ENCODE measurements around the gene CHPF.
A peak's percentile ranks its signal among the peaks of the same experiment; 100 is the strongest.

Gene CHPF

DNA sequence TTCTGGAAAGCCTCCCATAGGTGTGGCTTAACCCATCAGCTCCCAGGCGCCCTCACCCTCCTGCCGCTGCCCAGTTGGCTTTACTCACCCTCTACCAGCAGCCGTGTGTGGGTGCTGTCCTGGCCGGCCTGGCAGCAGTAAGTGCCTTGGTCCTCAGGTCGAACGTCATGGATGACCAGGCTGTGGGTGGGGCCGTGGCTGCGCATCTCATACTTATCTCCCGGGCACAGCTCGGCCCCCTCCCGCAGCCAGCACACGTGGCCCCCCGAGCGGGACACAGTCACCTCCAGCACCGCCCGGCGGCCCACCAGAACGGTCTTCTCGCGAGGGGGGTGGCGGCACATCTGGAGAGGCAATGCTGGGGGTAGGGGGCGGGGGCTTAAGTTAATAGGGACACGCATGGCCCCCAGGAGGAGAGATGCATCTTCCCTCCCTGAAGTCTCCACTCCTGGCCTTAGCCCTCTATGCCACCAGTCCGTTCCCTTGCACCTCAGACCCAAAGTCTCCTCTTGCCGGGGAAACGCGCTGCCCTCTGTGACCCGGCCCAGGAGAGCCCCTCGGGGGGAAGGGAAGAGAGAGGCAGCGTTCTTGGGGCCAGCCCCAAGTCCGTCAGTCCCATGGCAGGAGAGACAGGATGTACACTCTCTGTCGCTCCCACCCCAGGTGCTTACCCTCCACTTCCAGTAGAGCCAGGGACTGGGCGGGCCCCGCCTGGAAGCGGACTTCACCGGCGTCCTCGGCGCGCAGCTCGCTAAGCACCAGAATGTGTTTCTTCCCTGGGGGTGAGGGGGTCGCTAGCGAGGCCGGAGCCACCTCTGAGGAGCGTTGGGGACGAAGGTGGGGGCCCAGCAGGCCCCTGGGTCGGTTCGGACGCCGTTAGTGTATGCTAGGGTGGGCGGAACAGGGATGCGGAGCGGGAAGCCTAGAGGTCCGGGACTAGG lies 8.1 kb upstream of the CHPF start:
- no peak for DNase-seq (ENCODE audit: low spot score)

DNA sequence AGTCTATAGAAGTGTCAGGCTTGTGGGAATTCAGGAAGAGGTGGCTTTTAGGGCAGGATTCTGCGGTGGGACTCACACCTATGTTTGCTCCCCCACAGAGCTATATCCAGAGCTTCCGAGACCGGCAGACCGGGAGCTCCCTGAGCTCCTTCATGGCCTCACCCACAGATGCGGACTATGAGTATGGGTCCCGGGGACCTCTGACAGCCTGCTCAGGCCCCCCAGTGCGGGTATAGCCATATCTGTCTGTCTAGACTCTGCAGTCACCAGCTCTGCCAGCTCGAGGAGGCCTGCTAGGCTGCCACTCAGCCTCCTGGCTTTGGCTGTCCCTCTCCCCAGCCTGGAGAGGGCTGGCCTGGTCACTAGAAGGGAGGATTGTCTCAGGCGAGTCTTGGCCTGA lies 6.0 kb upstream of the CHPF start:
- no peak for DNase-seq (ENCODE audit: low spot score)

- DNase-seq (ENCODE audit: low spot score): no peak
Measured at GRCh38 chr2:219548990-219549389, 5.4 kb upstream of the CHPF start.

GRCh38 chr2:219547621-219548020 lies 4.0 kb upstream of the CHPF start:
- no peak for DNase-seq (ENCODE audit: low spot score)

GRCh38 chr2:219545943-219546352 lies 2.3 kb upstream of the CHPF start:
- no peak for DNase-seq (ENCODE audit: low spot score)

DNA sequence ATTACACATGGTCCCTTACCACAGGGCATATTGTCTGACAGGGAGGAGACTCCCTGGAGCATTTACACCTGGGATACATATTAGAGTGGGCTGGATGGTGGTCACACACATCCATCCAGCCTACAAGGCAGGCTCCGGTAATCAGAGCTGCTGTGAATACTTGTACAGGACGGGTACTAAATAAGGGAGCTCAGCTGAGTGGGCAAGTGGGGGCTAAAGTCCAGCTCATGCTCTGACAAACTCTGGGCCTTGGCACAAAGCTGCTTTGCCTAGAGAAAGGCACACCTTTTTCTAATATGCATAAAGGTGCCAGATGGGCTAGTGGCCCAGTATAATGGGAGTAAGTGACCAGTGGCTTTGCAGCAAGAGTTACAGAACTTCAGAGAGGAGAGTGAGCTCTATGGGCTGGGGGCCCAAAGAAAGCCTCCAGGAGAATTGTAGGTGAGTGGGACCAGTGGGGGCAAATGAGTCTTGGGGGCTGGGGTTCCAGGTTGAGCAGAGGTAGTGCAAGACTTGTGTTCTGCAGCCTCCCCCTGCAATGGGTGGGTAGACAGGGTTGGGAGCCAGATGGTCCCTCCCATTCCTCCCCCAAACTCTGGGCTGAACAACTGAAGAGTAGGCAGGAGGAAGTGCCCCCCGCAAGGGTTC lies 1.8 kb upstream of the CHPF start:
- DNase-seq (ENCODE audit: low spot score): no peak

GRCh38 chr2:219544567-219544966 lies 958 bp upstream of the CHPF start:
- no peak for DNase-seq (ENCODE audit: low spot score)

DNA sequence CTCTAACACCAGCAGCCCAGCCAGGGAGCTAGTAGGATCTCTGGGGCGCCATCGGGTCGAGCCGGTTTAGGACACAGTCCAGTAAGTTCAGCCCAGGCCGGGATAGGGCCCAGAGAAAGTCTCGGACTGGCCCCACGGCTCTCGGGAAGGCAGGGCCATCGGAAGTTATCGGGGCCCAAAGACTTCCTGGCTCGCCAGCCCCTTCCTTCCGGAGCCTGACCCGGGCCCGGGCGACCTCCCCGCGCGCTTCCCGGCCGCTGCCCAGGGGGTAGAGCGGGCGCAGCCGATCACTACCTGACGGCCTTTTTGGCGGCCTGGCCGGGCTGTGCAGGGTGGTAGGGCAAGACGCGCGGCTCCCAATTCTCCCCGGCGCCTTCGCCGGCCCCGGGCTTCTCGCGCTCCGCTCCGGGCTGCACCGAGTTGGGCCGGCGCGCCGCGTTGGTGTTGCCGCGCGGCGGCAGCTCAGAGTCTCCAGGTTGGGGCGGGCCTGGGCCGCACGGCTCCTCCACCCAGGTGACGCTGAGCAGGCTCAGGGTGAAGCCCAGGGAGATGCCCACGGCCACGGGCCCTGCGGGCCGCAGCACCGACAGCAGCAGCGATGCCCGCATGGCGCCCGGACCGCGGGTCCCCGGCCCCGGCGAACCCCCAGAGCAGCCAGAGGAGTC lies 546 bp downstream of the CHPF start:
- DNase-seq (ENCODE audit: low spot score): peak; percentile 14

- peak; percentile 93 for DNase-seq (ENCODE audit: low spot score)
Measured at GRCh38 chr2:219541611-219542180, 1.9 kb downstream of the CHPF start.

DNA sequence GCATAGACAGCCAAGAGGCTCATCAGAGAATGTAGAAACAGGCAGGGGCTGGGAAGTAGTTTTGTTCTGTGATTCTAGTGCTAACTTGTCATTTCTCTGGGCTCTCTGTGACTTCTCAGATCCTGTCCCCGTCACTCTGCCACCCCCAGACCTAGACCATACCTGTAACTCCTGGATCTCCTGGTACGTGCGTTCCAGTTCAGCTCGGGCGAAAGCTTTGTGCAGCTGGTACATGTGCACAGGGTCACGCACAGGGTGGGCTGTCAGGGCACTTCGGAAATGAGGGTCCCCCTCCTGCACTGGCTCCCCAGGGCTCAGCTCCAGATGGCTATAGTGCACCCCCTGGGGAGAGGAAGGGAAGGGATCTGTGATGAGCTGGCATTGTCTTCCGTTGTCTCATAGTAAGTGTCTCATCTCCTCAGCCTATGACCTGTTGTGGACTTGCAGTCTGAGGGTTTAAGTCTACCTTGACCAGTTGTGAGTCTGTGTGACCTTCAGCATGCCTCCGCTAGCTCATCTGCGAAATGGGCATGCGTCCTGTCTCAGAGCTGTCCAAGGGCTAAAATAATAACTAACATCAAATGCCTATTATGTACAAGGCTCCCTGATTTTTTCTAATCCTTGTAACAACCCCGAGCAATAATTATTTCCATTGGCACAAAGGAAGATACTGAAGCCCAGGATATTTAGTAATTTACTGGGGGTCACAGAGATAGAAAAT lies 2.7 kb downstream of the CHPF start:
- DNase-seq (ENCODE audit: low spot score): no peak

DNA sequence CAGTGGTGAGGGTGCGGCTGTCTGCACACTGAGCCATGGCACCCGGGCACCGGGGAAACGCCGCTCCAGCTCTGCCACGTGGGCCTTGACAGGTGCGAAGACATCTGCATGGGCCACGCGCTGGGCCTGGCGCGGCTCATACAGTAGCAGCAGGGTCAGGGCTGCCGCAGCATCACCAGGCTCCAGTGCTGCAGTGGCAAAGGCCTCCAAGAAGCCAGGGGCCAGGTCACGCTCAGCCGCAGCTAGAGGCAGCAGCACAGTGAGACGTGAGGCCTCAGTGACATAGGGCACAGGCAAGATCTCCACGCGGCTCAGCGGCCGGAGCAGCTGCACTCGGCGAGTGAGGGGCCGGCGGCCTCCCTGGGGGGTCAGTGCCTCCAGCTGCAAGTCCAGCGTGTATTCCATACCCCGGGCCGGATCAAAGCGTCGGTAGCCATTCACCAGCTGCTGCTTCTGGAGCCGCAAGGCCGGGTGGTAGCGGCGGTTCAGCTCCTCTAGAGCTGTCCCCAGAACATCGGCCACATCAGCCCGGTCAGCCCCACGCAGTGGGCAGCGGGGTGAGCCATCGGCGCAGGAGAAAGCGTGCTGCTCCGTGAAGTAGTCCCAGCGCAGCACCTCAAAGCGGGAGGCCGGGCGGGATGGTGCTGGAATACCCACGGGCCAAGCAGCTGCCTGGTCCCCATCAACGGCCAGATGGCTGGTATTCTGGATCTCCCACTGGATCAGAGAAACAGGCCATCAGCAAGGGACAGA lies 3.5 kb downstream of the CHPF start:
- DNase-seq (ENCODE audit: low spot score): no peak

- no peak for DNase-seq (ENCODE audit: low spot score)
Measured at GRCh38 chr2:219538956-219539788, 4.4 kb downstream of the CHPF start.

GRCh38 chr2:219538504-219538951 lies 5.1 kb downstream of the CHPF start:
- DNase-seq (ENCODE audit: low spot score): no peak

DNA sequence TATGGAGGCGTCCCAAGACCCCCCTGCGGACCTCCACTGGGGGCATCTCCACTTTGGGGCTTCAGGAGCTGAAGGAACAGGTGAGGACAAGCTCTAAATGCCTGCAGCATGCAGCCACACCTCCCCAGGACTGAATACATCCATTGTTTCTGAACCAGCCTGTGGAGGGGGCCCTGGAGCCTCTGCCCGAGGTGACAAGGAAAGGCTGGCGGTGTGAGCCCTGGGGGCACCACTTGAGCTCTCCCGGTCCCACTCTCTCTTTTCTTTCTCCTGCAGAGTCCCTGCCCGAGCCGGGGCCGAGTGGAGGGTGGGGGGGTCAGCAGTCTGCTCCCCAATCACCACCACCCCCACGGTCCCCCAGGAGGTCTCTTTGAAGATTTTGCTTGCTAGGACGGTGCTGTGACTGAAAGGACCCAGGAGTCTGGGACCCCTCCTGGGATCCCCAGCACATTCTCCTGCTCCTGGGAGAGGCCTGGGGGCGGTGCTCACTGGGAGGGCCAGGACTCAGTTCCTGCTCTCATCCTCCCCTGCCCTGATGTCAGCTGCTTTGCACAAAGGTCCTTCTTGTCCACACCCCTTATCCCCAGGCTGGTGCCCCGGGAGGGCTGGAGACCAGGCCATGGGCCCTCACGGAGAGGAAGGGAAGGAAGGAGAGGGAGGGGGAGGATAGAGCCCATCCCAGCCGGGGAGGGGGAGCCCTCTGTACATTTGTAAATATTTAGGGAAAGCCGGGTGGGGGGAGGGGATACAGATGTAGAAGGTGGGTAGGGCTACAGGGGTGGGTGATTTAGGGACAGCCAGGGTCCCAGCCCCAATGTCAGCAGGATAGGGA lies 5.7 kb downstream of the CHPF start:
- DNase-seq (ENCODE audit: low spot score): no peak

DNA sequence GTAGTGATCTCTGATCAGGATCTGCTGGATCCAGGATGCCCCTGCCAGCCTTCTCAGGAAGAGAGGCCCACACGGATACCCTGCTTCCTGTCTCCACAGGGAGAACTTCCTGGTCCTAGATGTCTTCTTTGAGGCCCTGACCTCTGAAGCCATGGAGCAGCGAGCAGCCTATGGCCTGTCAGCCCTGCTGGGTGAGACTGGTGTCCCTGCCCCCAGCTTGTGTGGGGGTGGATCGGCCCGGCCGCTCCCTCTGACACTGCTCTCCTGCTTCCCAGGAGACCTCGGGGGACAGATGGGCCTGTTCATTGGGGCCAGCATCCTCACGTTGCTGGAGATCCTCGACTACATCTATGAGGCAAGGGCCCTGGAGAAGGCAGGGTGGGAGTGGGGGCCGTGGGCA lies 6.6 kb downstream of the CHPF start:
- DNase-seq (ENCODE audit: low spot score): no peak

DNA sequence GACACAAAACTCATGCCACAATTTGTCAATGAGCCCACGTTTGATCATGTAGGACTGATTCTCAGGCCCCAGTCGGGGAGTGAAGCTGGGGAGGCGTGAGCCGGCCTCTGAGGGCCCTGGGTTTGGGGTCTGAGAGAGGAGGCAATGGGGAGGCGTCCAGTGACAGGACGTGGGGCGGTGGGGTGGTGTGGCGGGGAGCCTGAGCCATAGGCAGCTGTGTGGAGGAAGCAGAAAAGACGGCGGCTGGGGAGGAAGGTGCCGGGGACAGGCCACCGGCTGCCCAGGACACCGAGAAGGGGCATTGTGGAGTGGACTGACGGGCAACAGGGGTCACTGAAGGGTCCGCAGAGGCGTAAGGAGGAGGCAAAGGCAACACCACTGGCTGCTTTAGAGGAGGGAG lies 7.2 kb downstream of the CHPF start:
- no peak for DNase-seq (ENCODE audit: low spot score)

GRCh38 chr2:219533930-219534661 lies 9.5 kb downstream of the CHPF start:
- no peak for DNase-seq (ENCODE audit: low spot score)

- no peak for DNase-seq (ENCODE audit: low spot score)
Measured at GRCh38 chr2:219532378-219532649, 11.3 kb downstream of the CHPF start.

Data from LoVo (cell line).